ENCODE data around the gene SCYL2.
"Not testable (repeated sequence)": the region's sequence is repeated elsewhere in the genome, so short reads cannot be mapped to it uniquely, and the experiment has no call there.

Gene SCYL2

DNA sequence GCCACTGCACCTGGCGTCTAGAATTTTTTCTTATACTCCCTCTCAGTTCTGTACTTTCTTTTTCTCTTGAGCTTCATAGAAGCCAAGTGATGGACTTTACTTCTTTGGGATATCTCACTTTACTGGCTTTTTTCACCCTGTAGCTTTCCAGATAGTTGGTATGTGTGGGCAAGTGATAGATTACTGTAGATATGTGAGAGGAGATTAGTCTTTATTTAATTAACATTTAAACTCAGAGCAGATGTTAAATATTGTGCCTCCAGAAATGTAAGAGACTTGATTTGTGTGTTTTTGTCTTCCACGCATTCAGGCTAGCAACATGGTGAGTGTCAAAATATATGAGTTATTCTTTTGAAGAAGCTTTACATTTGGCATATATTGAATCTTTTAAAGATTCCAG is 50.4 kb downstream of the SCYL2 start:
- Histone ChIP-seq H3K4me1 (ENCODE audit: control insufficient read depth, insufficient read depth, low read length) (no peaks in the 10 kb centered on the region), H3K9ac (ENCODE audit: low read depth, low read length) (no peak overlapping the region), H3K9me3 (ENCODE audit: control insufficient read depth, insufficient read depth, low read length) (no peaks in the 10 kb centered on the region), H3K4me3 (ENCODE audit: low read depth, low read length) (no peak overlapping the region), H3K27me3 (ENCODE audit: control insufficient read depth, insufficient read depth, low read length) (no peaks in the 10 kb centered on the region), H3K36me3 (ENCODE audit: control insufficient read depth, insufficient read depth, low read length) (peaks cover 76% of the 10 kb centered on the region), H3K27ac (ENCODE audit: low read depth, low read length) (no peak overlapping the region)

DNA sequence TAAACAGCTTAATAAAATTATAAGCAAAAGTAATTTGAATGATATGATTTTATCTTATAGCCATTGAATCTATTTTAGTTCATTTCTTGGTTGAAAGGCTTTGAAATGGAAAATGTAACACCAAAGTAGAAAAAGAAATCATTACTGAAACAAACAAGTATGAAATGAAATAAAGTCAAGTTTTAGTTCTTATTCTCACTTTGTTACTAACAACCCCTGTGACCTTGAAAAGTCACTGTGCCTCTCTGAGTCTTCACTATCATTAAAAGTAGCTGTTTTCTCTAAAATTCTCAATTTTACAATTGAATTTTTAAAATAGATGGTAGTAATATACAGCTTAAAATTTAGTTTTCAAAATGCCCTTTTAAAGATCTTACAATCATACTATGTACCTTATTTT is 57.5 kb downstream of the SCYL2 start:
- Histone ChIP-seq H3K9ac (ENCODE audit: low read depth, low read length) (no peak overlapping the region), H3K27ac (ENCODE audit: low read depth, low read length) (no peak overlapping the region), H3K4me3 (ENCODE audit: low read depth, low read length) (no peak overlapping the region), H3K27me3 (ENCODE audit: control insufficient read depth, insufficient read depth, low read length) (no peaks in the 10 kb centered on the region), H3K36me3 (ENCODE audit: control insufficient read depth, insufficient read depth, low read length) (peaks cover 49% of the 10 kb centered on the region), H3K9me3 (ENCODE audit: control insufficient read depth, insufficient read depth, low read length) (no peaks in the 10 kb centered on the region), H3K4me1 (ENCODE audit: control insufficient read depth, insufficient read depth, low read length) (peaks cover 15% of the 10 kb centered on the region)

DNA sequence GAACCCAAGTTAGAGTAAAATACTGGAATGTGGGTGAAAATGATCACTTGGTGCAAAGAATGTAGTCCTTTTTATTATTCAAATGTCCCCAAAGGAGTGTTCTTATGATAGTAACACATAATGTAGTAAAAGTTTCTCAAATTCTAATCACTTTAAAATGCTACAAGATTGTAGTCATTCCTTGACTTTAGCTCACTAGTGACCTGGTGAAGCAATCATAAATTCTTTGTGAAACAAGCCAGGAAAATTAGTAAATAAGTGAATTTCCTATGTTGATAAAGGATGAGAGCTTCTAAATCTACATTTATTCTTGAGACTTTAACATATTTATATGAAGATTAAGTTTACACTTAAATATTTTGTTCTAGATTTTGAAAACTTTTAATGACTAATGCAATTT is 59.2 kb downstream of the SCYL2 start:
- Histone ChIP-seq H3K4me3 (ENCODE audit: low read depth, low read length) (peak overlapping the region; percentile 4; the same call in 1 of the 2 replicates), H3K9ac (ENCODE audit: low read depth, low read length) (no peak overlapping the region; the same call in 1 of the 2 replicates), H3K9me3 (ENCODE audit: control insufficient read depth, insufficient read depth, low read length) (no peaks in the 10 kb centered on the region), H3K4me1 (ENCODE audit: control insufficient read depth, insufficient read depth, low read length) (peaks cover 15% of the 10 kb centered on the region), H3K27ac (ENCODE audit: low read depth, low read length) (no peak overlapping the region), H3K36me3 (ENCODE audit: control insufficient read depth, insufficient read depth, low read length) (peaks cover 53% of the 10 kb centered on the region), H3K27me3 (ENCODE audit: control insufficient read depth, insufficient read depth, low read length) (no peaks in the 10 kb centered on the region)

DNA sequence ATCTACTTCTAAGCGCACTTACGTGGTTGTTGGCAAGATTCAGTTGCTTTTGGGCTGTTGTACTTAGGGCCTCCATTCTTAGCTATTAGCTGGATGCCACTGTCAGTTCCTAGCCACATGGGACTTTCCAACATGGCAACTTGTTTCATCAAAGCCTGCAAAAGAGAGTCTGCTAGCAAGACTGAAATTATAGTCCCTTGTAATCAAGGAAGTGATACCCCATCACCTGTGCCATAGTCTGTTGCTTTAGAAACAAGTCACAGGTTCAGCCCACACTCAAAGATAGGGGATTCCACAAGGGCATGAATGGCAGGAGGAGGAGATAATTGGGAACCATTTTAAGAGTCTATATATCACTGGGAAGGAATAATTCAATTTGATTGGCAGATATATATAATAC is 62.8 kb downstream of the SCYL2 start:
- no peaks in the 10 kb centered on the region for H3K27me3 ChIP-seq (ENCODE audit: control insufficient read depth, insufficient read depth, low read length)
- no peak overlapping the region for H3K9ac ChIP-seq (ENCODE audit: low read depth, low read length)
- peaks cover 15% of the 10 kb centered on the region for H3K4me1 ChIP-seq (ENCODE audit: control insufficient read depth, insufficient read depth, low read length)
- no peaks in the 10 kb centered on the region for H3K9me3 ChIP-seq (ENCODE audit: control insufficient read depth, insufficient read depth, low read length)
- no peak overlapping the region for H3K4me3 ChIP-seq (ENCODE audit: low read depth, low read length)
- peaks cover 55% of the 10 kb centered on the region for H3K36me3 ChIP-seq (ENCODE audit: control insufficient read depth, insufficient read depth, low read length)
- H3K27ac ChIP-seq (ENCODE audit: low read depth, low read length) = no peak overlapping the region

DNA sequence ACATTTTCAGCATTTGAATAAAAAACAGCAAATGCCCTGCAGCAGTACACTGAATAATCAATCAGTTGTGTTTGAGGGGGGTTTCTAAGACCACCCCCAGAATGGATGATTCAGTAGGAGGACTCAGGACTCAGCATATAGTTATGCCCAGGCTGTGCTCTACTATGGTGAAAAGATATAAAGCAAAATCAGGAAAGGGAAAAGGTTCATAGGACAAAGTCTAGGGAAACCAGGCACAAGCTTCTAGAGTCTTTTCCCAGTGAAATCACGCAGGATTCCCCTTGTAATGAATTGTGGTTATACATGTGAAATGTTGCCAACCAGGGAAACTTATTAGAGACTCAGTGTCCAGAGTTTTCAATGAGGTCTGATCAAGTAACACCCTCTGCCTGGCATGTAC is 64.9 kb downstream of the SCYL2 start:
- no peaks in the 10 kb centered on the region for H3K9me3 ChIP-seq (ENCODE audit: control insufficient read depth, insufficient read depth, low read length)
- H3K36me3 ChIP-seq (ENCODE audit: control insufficient read depth, insufficient read depth, low read length) = peaks cover 69% of the 10 kb centered on the region
- no peak overlapping the region for H3K27ac ChIP-seq (ENCODE audit: low read depth, low read length)
- H3K9ac ChIP-seq (ENCODE audit: low read depth, low read length) = no peak overlapping the region
- H3K27me3 ChIP-seq (ENCODE audit: control insufficient read depth, insufficient read depth, low read length) = no peaks in the 10 kb centered on the region
- H3K4me1 ChIP-seq (ENCODE audit: control insufficient read depth, insufficient read depth, low read length) = peaks cover 4% of the 10 kb centered on the region; the same call in 1 of the 2 replicates
- H3K4me3 ChIP-seq (ENCODE audit: low read depth, low read length) = no peak overlapping the region

DNA sequence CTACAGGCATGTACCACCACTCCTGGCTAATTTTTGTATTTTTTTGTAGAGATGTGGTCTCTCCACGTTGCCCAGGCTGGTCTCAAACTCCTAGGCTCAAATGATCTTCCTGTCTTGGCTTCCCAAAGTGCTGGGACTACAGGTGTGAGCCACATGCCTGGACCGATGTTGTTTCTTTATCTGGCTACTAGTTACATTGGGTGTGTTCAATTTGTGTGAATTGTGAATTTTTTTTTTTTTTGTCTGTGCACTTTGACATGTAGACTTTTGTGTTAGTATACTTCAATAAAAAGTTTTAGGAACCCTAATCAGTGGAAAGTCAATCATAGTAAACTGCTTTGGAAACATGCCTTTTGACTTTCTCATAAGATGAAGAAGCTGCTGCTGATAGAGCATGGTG is 65.9 kb downstream of the SCYL2 start:
- Histone ChIP-seq H3K4me1 (ENCODE audit: control insufficient read depth, insufficient read depth, low read length) (0 out of 2 replicates have a peak, but pooled peaks cover 3% of the 10 kb centered on the region), H3K4me3 (ENCODE audit: low read depth, low read length) (no peak overlapping the region), H3K27ac (ENCODE audit: low read depth, low read length) (no peak overlapping the region), H3K27me3 (ENCODE audit: control insufficient read depth, insufficient read depth, low read length) (no peaks in the 10 kb centered on the region), H3K9me3 (ENCODE audit: control insufficient read depth, insufficient read depth, low read length) (no peaks in the 10 kb centered on the region), H3K36me3 (ENCODE audit: control insufficient read depth, insufficient read depth, low read length) (peaks cover 71% of the 10 kb centered on the region), H3K9ac (ENCODE audit: low read depth, low read length) (no peak overlapping the region)

DNA sequence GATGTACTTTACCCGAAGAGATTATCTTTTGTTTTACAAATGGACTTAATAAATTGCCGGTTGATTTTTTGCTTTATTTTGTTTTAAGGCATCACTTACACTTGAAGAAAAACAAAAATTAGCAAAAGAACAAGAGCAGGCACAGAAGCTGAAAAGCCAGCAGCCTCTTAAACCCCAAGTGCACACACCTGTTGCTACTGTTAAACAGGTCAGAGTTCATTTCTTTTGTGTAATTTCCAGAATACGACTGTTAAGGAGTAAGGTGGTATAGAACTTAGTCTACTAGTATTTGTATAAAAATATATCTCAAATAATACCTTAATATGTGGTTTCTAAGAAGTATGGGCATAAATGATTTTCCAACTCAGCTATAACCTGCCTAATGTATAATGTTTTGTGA is 70.3 kb downstream of the SCYL2 start:
- peaks cover 12% of the 10 kb centered on the region for H3K4me1 ChIP-seq (ENCODE audit: control insufficient read depth, insufficient read depth, low read length)
- peaks cover 53% of the 10 kb centered on the region for H3K36me3 ChIP-seq (ENCODE audit: control insufficient read depth, insufficient read depth, low read length)
- H3K27ac ChIP-seq (ENCODE audit: low read depth, low read length) = no peak overlapping the region
- no peak overlapping the region for H3K4me3 ChIP-seq (ENCODE audit: low read depth, low read length)
- H3K27me3 ChIP-seq (ENCODE audit: control insufficient read depth, insufficient read depth, low read length) = no peaks in the 10 kb centered on the region
- no peaks in the 10 kb centered on the region for H3K9me3 ChIP-seq (ENCODE audit: control insufficient read depth, insufficient read depth, low read length)
- no peak overlapping the region for H3K9ac ChIP-seq (ENCODE audit: low read depth, low read length)

DNA sequence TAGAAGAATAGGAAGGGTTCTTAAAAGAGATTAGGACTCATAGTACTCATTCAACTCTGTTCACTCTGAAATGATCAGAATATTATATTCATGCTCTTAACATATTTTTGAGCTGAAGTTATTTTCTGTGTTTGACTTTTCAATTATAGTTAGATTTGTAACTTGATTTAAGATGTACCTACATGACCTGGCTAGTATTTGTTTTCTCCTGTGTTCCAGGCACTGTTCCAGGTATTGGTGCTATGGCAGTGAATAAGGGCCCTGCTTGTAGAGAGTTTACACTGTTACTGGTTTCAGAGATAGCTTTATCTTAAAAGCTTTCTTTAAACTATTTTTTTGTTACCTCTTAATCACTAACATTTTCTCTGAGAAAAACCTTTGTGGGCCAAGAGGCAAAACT is 70.8 kb downstream of the SCYL2 start:
- H3K36me3 ChIP-seq (ENCODE audit: control insufficient read depth, insufficient read depth, low read length) = peaks cover 53% of the 10 kb centered on the region
- H3K4me1 ChIP-seq (ENCODE audit: control insufficient read depth, insufficient read depth, low read length) = peaks cover 12% of the 10 kb centered on the region

DNA sequence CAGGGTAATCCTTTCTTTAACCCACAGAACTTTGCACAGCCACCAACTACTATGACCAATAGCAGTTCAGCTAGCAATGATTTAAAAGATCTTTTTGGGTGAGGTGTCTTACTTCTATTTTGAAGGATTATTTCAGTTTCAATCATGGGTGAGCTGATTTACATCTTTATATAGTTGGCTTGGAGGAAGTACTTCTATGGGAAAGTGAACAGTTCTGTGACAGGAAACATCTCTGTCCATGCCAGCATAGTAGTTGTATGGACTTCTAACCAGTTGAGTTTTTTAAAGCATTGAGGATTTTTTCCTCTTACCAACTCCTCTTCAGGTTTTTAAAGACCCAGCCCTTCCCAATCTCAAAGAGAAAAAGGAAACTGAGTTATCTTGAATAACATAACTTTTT is 72.1 kb downstream of the SCYL2 start:
- Histone ChIP-seq H3K4me3 (ENCODE audit: low read depth, low read length) (no peak overlapping the region), H3K4me1 (ENCODE audit: control insufficient read depth, insufficient read depth, low read length) (peaks cover 12% of the 10 kb centered on the region), H3K9me3 (ENCODE audit: control insufficient read depth, insufficient read depth, low read length) (no peaks in the 10 kb centered on the region), H3K9ac (ENCODE audit: low read depth, low read length) (no peak overlapping the region), H3K36me3 (ENCODE audit: control insufficient read depth, insufficient read depth, low read length) (peaks cover 42% of the 10 kb centered on the region), H3K27me3 (ENCODE audit: control insufficient read depth, insufficient read depth, low read length) (no peaks in the 10 kb centered on the region), H3K27ac (ENCODE audit: low read depth, low read length) (no peak overlapping the region)

More for the DNA sequence above, 70.8 kb downstream of the SCYL2 start:
- Histone ChIP-seq H3K27ac (ENCODE audit: low read depth, low read length) (no peak overlapping the region), H3K4me3 (ENCODE audit: low read depth, low read length) (no peak overlapping the region), H3K9me3 (ENCODE audit: control insufficient read depth, insufficient read depth, low read length) (no peaks in the 10 kb centered on the region), H3K27me3 (ENCODE audit: control insufficient read depth, insufficient read depth, low read length) (no peaks in the 10 kb centered on the region), H3K9ac (ENCODE audit: low read depth, low read length) (no peak overlapping the region)

DNA sequence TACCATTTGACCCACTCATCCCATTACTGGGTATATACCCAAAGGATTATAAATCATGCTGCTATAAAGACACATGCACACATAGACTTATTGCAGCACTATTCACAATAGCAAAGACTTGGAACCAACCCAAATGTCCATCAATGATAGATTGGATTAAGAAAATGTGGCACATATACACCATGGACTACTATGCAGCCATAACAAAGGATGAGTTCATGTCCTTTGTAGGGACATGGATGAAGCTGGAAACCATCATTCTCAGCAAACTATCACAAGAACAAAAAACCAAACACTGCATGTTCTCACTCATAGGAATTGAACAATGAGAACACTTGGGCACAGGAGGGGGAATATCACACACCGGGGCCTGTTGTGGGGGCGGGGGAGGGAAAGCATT is 75.9 kb downstream of the SCYL2 start:
- not testable (repeated sequence) for H3K4me3 ChIP-seq (ENCODE audit: low read depth, low read length); H3K9ac ChIP-seq (ENCODE audit: low read depth, low read length); H3K9me3 ChIP-seq (ENCODE audit: control insufficient read depth, insufficient read depth, low read length)

DNA sequence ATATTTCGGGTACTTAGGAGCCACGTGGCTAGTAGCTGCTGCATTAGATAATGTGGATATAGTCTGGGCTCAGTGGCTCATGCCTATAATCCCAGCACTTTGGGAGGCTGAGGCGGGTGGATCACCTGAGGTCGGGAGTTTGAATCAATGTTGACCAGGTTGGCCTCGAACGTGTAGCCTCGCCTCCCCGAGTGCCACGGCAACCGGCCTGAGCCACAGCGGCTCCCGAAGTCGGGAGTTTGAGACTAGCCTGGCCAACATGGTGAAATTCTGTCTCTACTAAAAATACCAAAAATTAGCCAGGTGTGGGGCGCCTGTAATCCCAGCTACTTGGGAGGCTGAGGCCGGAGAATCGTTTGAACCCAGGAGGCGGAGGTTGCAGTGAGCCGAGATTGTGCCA is 77.4 kb downstream of the SCYL2 start:
- H3K9me3 ChIP-seq (ENCODE audit: control insufficient read depth, insufficient read depth, low read length); H3K4me3 ChIP-seq (ENCODE audit: low read depth, low read length); H3K4me1 ChIP-seq (ENCODE audit: control insufficient read depth, insufficient read depth, low read length); H3K27me3 ChIP-seq (ENCODE audit: control insufficient read depth, insufficient read depth, low read length); H3K9ac ChIP-seq (ENCODE audit: low read depth, low read length); H3K36me3 ChIP-seq (ENCODE audit: control insufficient read depth, insufficient read depth, low read length); H3K27ac ChIP-seq (ENCODE audit: low read depth, low read length): not testable (repeated sequence)

More for the DNA sequence above, 75.9 kb downstream of the SCYL2 start:
- not testable (repeated sequence) for H3K27me3 ChIP-seq (ENCODE audit: control insufficient read depth, insufficient read depth, low read length); H3K4me1 ChIP-seq (ENCODE audit: control insufficient read depth, insufficient read depth, low read length); H3K27ac ChIP-seq (ENCODE audit: low read depth, low read length)
- H3K36me3 ChIP-seq (ENCODE audit: control insufficient read depth, insufficient read depth, low read length) = peaks cover 12% of the 10 kb centered on the region

Data from HUES48 (cell line).